Neural cell (in vitro differentiated cells): ENCODE measurements around the gene MYRIP. TPM values are rescaled to one million over a fixed set of nuclear protein-coding genes. Genes with fewer than 3 reads are reported as not detected.

Experiments used
- H2AFZ ChIP-seq: fragments of 200-600, 300-800 bp; sonication (generic), shearing (Covaris generic); 2 replicates; pipeline ENCODE4 v1.6.0; 2014; ENCODE audit warnings: low read depth, mild to moderate bottlenecking, antibody characterized with exemption, low read length, moderate library complexity
- H3F3A ChIP-seq: fragments of 200-600 bp; shearing (Covaris generic); 2 replicates; pipeline ENCODE4 v1.6.1; 2016; ENCODE audit warnings: mild to moderate bottlenecking, moderate library complexity, mixed read lengths, antibody characterized with exemption, low read length; ENCODE audit not compliant: insufficient read depth, poor library complexity, severe bottlenecking
- H3K27ac ChIP-seq: fragments of 200-600, 300-800 bp; sonication (generic), shearing (Covaris generic); 2 replicates; pipeline ENCODE4 v1.5.1; 2014; ENCODE audit warnings: mild to moderate bottlenecking, low read length, moderate library complexity
- H3K27me3 ChIP-seq: fragments of 300-800, 200-600 bp; sonication (generic), shearing (Covaris generic); 2 replicates; pipeline ENCODE4 v1.6.0; 2014; ENCODE audit warnings: mild to moderate bottlenecking, low read depth, low read length, moderate library complexity; ENCODE audit not compliant: insufficient read depth
- H3K36me3 ChIP-seq: fragments of 300-800, 200-600 bp; sonication (generic), shearing (Covaris generic); 2 replicates; pipeline ENCODE4 v1.5.1; 2014; ENCODE audit warnings: mild to moderate bottlenecking, antibody characterized with exemption, low read length, moderate library complexity; ENCODE audit not compliant: insufficient read depth
- H3K4me2 ChIP-seq: fragments of 300-800, 200-600 bp; sonication (generic), shearing (Covaris generic); 2 replicates; pipeline ENCODE4 v1.6.0; 2014; ENCODE audit warnings: mild to moderate bottlenecking, low read length
- H3K4me3 ChIP-seq: fragments of 300-800, 200-600 bp; sonication (generic), shearing (Covaris generic); 2 replicates; pipeline ENCODE4 v1.5.1; 2014; ENCODE audit warnings: mild to moderate bottlenecking, low read length, moderate library complexity
- H3K79me2 ChIP-seq: fragments of 200-600 bp; shearing (Covaris generic); replicated peaks from 2 replicates; pipeline ENCODE4 v1.6.0; 2014; ENCODE audit warnings: mild to moderate bottlenecking, low read length, moderate library complexity; ENCODE audit not compliant: insufficient read depth
- H3K9ac ChIP-seq: fragments of 300-800, 200-600 bp; sonication (generic), shearing (Covaris generic); 2 replicates; pipeline ENCODE4 v1.6.1; 2016; ENCODE audit warnings: mild to moderate bottlenecking, low read length, mixed read lengths
- H3K9me2 ChIP-seq: fragments of 200-600 bp; shearing (Covaris generic); 2 replicates; pipeline ENCODE4 v1.6.1; 2016; ENCODE audit warnings: mild to moderate bottlenecking, low read length, mixed read lengths; ENCODE audit not compliant: insufficient read depth
- H3K9me3 ChIP-seq: fragments of 200-600, 300-800 bp; sonication (generic), shearing (Covaris generic); 2 replicates; pipeline ENCODE4 v1.6.1; 2016; ENCODE audit warnings: mild to moderate bottlenecking, mixed run types, low read length, moderate library complexity, mixed read lengths
- H4K20me1 ChIP-seq: fragments of 200-600 bp; shearing (Covaris generic); 2 replicates; pipeline ENCODE4 v1.6.1; 2016; ENCODE audit warnings: mild to moderate bottlenecking, mixed run types; ENCODE audit not compliant: insufficient read depth
- CTCF ChIP-seq: fragments of 450-650 bp; IDR thresholded peaks from 2 replicates; pipeline ENCODE4 v1.5.1; 2014; ENCODE audit warnings: antibody characterized with exemption, mild to moderate bottlenecking, moderate library complexity; ENCODE audit not compliant: poor library complexity, severe bottlenecking
- EP300 ChIP-seq: fragments of 450-650 bp; conservative IDR thresholded peaks from 2 replicates; pipeline ENCODE4 v1.6.1; 2014; ENCODE audit warnings: antibody characterized with exemption, mild to moderate bottlenecking, moderate library complexity; ENCODE audit not compliant: poor library complexity, severe bottlenecking
- EZH2 ChIP-seq: fragments of 200-600, 300-800 bp; shearing (Covaris generic), sonication (generic); IDR thresholded peaks from 2 replicates; pipeline ENCODE4 v1.6.1; 2014; ENCODE audit warnings: antibody characterized with exemption, low read length, borderline replicate concordance, mild to moderate bottlenecking; ENCODE audit not compliant: insufficient read depth, poor library complexity, severe bottlenecking
- MXI1 ChIP-seq: fragments of 450-650 bp; conservative IDR thresholded peaks from 2 replicates; pipeline ENCODE4 v1.6.1; 2014; ENCODE audit warnings: antibody characterized with exemption, mild to moderate bottlenecking; ENCODE audit not compliant: poor library complexity, severe bottlenecking
- POLR2AphosphoS5 ChIP-seq: IDR thresholded peaks from 2 replicates; pipeline ENCODE4 v1.6.1; 2012
- RAD21 ChIP-seq: fragments of 450-650 bp; conservative IDR thresholded peaks from 2 replicates; pipeline ENCODE4 v1.6.1; 2014; ENCODE audit warnings: antibody characterized with exemption, mild to moderate bottlenecking, moderate library complexity
- SMC3 ChIP-seq: fragments of 450-650 bp; conservative IDR thresholded peaks from 2 replicates; pipeline ENCODE4 v1.6.1; 2014; ENCODE audit warnings: antibody characterized with exemption, mild to moderate bottlenecking, moderate library complexity; ENCODE audit not compliant: poor library complexity
- TAF1 ChIP-seq: IDR thresholded peaks from 2 replicates; pipeline ENCODE4 v1.6.1; 2012; ENCODE audit warnings: low read depth
- polyA plus RNA-seq: library from polyadenylated mRNA; depleted of rRNA; stranded (reverse); fragments of >200 nt; gene quantifications from 2 replicates; pipeline ENCODE4 v1.2.3, GENCODE V29; 2014
- TF ChIP-seq, protein P1 (sequence below): IDR thresholded peaks from 2 replicates; pipeline ENCODE4 v1.6.1; 2012; ENCODE audit warnings: borderline replicate concordance

MYRIP gene
- polyA plus RNA-seq, 1 donor from 2014 or later, result 0.76 TPM

DNA sequence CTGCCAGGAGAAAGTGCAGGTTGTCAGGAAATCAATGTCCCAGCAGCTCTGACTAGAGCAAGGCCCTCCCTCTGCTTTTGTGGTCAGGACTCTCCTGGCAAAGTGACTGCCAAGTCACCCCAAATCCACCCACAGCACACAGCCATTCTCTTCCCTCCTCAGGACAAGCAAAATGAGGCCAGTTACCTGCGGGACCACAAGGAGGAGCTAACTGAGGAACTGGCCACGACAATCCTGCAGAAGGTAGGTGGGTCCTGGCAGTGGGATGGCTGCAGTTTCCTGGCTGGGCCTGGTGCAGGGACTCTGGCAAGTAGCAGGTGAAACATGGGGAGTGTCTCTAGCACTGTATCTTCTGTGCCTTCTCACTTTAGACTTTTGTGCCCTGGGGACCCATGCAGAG, 357.6 kb downstream of the MYRIP start:
- H3K9ac ChIP-seq, result no peak overlapping the region
- H3K27me3 ChIP-seq, result no peaks in the 10 kb centered on the region
- H3K9me2 ChIP-seq, result no peaks in the 10 kb centered on the region
- H4K20me1 ChIP-seq, result no peaks in the 10 kb centered on the region
- no peak overlapping the region for H3K4me3 ChIP-seq
- no peak overlapping the region for H3K27ac ChIP-seq
- H3K36me3 ChIP-seq, result no peaks in the 10 kb centered on the region
- no peak overlapping the region for H3K4me2 ChIP-seq
- no peaks in the 10 kb centered on the region for H3K9me3 ChIP-seq
- TF ChIP-seq SMC3, result no peak
- no peak for TF ChIP-seq RAD21
- TF ChIP-seq MXI1, result no peak
- no peak for TF ChIP-seq TAF1
- TF ChIP-seq EZH2, result no peak
- no peak for TF ChIP-seq POLR2AphosphoS5
- no peak for TF ChIP-seq EP300
- no peak for TF ChIP-seq CTCF
- no peaks in the 10 kb centered on the region for H3F3A ChIP-seq
- H3K79me2 ChIP-seq, result no peaks in the 10 kb centered on the region
- H2AFZ ChIP-seq, result no peak overlapping the region

- Histone ChIP-seq H3K27me3 (no peaks in the 10 kb centered on the region), H3K9ac (no peak overlapping the region), H3K27ac (no peak overlapping the region), H3K79me2 (no peaks in the 10 kb centered on the region), H2AFZ (no peak overlapping the region), H3K9me3 (no peaks in the 10 kb centered on the region), H3F3A (no peaks in the 10 kb centered on the region), H3K4me3 (no peak overlapping the region), H4K20me1 (no peaks in the 10 kb centered on the region), H3K4me2 (no peak overlapping the region), H3K36me3 (no peaks in the 10 kb centered on the region), H3K9me2 (no peaks in the 10 kb centered on the region)
- TF ChIP-seq EP300, result no peak
- TF ChIP-seq CTCF, result no peak
- TF ChIP-seq EZH2, result no peak
- no peak for TF ChIP-seq RAD21
- no peak for TF ChIP-seq TAF1
- no peak for TF ChIP-seq SMC3
- TF ChIP-seq, protein P1, sequence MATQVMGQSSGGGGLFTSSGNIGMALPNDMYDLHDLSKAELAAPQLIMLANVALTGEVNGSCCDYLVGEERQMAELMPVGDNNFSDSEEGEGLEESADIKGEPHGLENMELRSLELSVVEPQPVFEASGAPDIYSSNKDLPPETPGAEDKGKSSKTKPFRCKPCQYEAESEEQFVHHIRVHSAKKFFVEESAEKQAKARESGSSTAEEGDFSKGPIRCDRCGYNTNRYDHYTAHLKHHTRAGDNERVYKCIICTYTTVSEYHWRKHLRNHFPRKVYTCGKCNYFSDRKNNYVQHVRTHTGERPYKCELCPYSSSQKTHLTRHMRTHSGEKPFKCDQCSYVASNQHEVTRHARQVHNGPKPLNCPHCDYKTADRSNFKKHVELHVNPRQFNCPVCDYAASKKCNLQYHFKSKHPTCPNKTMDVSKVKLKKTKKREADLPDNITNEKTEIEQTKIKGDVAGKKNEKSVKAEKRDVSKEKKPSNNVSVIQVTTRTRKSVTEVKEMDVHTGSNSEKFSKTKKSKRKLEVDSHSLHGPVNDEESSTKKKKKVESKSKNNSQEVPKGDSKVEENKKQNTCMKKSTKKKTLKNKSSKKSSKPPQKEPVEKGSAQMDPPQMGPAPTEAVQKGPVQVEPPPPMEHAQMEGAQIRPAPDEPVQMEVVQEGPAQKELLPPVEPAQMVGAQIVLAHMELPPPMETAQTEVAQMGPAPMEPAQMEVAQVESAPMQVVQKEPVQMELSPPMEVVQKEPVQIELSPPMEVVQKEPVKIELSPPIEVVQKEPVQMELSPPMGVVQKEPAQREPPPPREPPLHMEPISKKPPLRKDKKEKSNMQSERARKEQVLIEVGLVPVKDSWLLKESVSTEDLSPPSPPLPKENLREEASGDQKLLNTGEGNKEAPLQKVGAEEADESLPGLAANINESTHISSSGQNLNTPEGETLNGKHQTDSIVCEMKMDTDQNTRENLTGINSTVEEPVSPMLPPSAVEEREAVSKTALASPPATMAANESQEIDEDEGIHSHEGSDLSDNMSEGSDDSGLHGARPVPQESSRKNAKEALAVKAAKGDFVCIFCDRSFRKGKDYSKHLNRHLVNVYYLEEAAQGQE, result no peak
- no peak for TF ChIP-seq POLR2AphosphoS5
- no peak for TF ChIP-seq MXI1
Measured at GRCh38 chr3:40167958-40168357, 358.5 kb downstream of the MYRIP start.
